ENCODE results near the gene GPR155.

- TF ChIP-seq CTCF (IDR thresholded peaks at IDR 0.05; ENCODE audit: insufficient read depth, low read depth, low read length) (no peak), EZH2 (IDR thresholded peaks at IDR 0.05; ENCODE audit: insufficient read depth, low read length) (no peak)
Measured at GRCh38 chr2:174399171-174399570, 87.7 kb downstream of the GPR155 start.

All from astrocyte (in vitro differentiated cells and primary cell).